Stimulated activated CD4-positive, alpha-beta T cell treated with anti-CD3 and anti-CD28 coated beads, Interleukin-4, amount 100 ng/mL, for 1 hour (primary cell): ENCODE measurements around the gene FOXO1.

Source experiments
- DNase-seq: peaks from one replicate; pipeline ENCODE4 v3.0.0-alpha.2; 2020

The FOXO1 gene

GRCh38 chr13:40635315-40635995 lies 31.0 kb downstream of the FOXO1 start:
- no peak for DNase-seq

GRCh38 chr13:40632915-40633314 lies 33.5 kb downstream of the FOXO1 start:
- no peak for DNase-seq

GRCh38 chr13:40631605-40632004 lies 34.8 kb downstream of the FOXO1 start:
- DNase-seq: no peak

- no peak for DNase-seq
Measured at GRCh38 chr13:40629678-40630384, 36.6 kb downstream of the FOXO1 start.

GRCh38 chr13:40626977-40627376 lies 39.5 kb downstream of the FOXO1 start:
- no peak for DNase-seq

- no peak for DNase-seq
Measured at GRCh38 chr13:40626561-40626960, 39.9 kb downstream of the FOXO1 start.

- DNase-seq: no peak
Measured at GRCh38 chr13:40624986-40625385, 41.5 kb downstream of the FOXO1 start.

GRCh38 chr13:40624383-40624782 lies 42.1 kb downstream of the FOXO1 start:
- peak; percentile 48 for DNase-seq

- no peak for DNase-seq
Measured at GRCh38 chr13:40622761-40623160, 43.7 kb downstream of the FOXO1 start.

GRCh38 chr13:40622246-40622645 lies 44.2 kb downstream of the FOXO1 start:
- DNase-seq: no peak

GRCh38 chr13:40619479-40619814 lies 47.0 kb downstream of the FOXO1 start:
- DNase-seq: no peak

GRCh38 chr13:40618581-40619478 lies 47.6 kb downstream of the FOXO1 start:
- no peak for DNase-seq

GRCh38 chr13:40617801-40618356 lies 48.6 kb downstream of the FOXO1 start:
- no peak for DNase-seq

GRCh38 chr13:40615619-40616018 lies 50.8 kb downstream of the FOXO1 start:
- no peak for DNase-seq

GRCh38 chr13:40613914-40614313 lies 52.5 kb downstream of the FOXO1 start:
- DNase-seq: no peak

- DNase-seq: no peak
Measured at GRCh38 chr13:40613192-40613818, 53.1 kb downstream of the FOXO1 start.

- DNase-seq: no peak
Measured at GRCh38 chr13:40612041-40612440, 54.4 kb downstream of the FOXO1 start.

- DNase-seq: no peak
Measured at GRCh38 chr13:40611635-40612034, 54.8 kb downstream of the FOXO1 start.

GRCh38 chr13:40611004-40611403 lies 55.4 kb downstream of the FOXO1 start:
- DNase-seq: no peak

- no peak for DNase-seq
Measured at GRCh38 chr13:40609972-40610726, 56.3 kb downstream of the FOXO1 start.

- DNase-seq: no peak
Measured at GRCh38 chr13:40608308-40608707, 58.1 kb downstream of the FOXO1 start.

GRCh38 chr13:40605573-40605972 lies 60.9 kb downstream of the FOXO1 start:
- no peak for DNase-seq
